ENCODE results near the gene TBX4.

DNA sequence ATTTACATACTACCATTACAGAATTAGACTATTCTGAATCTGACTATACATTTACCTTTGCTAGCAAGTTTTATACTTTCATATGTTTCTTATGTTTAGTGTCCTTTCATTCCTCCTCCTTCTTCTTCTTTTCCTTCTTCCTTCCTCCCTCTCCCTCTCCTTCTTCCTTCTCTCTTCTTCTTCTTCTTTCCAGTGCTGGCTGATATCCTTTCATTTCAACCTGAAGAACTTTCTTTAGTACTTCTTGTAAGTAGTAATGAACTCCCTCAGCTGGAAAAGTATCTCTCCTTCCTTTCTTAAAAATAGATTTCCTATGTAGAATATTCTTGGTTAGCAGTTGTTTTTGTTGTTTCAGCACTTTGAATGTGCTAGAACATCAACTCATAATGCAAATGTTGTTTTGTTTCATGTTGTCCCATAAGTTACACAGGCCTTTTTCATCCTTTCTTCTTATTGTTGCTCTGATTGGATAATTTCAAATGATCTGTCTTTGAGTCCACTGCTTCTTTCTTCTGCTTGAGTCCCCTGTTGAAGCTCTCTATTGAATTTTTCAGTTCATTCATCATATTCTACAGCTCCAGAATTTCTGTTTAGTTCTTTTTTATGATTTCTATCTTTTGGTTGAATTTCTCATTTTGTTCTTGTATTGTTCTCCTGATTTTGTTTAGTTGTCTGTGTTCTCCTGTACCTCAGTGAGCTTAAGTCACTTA lies 15.1 kb upstream of the TBX4 start:
- TF ChIP-seq ZBTB7A (IDR thresholded peaks at IDR 0.05; ENCODE audit: low read depth), result no peak
- TF ChIP-seq EP300 (IDR thresholded peaks at IDR 0.05; ENCODE audit: borderline replicate concordance), result no peak
- no peak for TF ChIP-seq CREB1 (IDR thresholded peaks at IDR 0.05; ENCODE audit: low read depth)
- no peak for TF ChIP-seq YY1 (IDR thresholded peaks at IDR 0.05; ENCODE audit: low read depth)
- TF ChIP-seq NFIC (IDR thresholded peaks at IDR 0.05), result no peak
- no peak for TF ChIP-seq TCF12 (IDR thresholded peaks at IDR 0.05; ENCODE audit: low read depth)
- TF ChIP-seq TEAD4 (IDR thresholded peaks at IDR 0.05), result no peak
- TF ChIP-seq, protein P1, sequence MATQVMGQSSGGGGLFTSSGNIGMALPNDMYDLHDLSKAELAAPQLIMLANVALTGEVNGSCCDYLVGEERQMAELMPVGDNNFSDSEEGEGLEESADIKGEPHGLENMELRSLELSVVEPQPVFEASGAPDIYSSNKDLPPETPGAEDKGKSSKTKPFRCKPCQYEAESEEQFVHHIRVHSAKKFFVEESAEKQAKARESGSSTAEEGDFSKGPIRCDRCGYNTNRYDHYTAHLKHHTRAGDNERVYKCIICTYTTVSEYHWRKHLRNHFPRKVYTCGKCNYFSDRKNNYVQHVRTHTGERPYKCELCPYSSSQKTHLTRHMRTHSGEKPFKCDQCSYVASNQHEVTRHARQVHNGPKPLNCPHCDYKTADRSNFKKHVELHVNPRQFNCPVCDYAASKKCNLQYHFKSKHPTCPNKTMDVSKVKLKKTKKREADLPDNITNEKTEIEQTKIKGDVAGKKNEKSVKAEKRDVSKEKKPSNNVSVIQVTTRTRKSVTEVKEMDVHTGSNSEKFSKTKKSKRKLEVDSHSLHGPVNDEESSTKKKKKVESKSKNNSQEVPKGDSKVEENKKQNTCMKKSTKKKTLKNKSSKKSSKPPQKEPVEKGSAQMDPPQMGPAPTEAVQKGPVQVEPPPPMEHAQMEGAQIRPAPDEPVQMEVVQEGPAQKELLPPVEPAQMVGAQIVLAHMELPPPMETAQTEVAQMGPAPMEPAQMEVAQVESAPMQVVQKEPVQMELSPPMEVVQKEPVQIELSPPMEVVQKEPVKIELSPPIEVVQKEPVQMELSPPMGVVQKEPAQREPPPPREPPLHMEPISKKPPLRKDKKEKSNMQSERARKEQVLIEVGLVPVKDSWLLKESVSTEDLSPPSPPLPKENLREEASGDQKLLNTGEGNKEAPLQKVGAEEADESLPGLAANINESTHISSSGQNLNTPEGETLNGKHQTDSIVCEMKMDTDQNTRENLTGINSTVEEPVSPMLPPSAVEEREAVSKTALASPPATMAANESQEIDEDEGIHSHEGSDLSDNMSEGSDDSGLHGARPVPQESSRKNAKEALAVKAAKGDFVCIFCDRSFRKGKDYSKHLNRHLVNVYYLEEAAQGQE (IDR thresholded peaks at IDR 0.05; ENCODE audit: low read depth), result no peak
- no peak for TF ChIP-seq RAD21 (IDR thresholded peaks at IDR 0.05; ENCODE audit: low read depth)

Data from Ishikawa (cell line).